ENCODE data around the gene BROX.
"Not testable (repeated sequence)": the region's sequence is repeated elsewhere in the genome, so short reads cannot be mapped to it uniquely, and the experiment has no call there.

Gene BROX

DNA sequence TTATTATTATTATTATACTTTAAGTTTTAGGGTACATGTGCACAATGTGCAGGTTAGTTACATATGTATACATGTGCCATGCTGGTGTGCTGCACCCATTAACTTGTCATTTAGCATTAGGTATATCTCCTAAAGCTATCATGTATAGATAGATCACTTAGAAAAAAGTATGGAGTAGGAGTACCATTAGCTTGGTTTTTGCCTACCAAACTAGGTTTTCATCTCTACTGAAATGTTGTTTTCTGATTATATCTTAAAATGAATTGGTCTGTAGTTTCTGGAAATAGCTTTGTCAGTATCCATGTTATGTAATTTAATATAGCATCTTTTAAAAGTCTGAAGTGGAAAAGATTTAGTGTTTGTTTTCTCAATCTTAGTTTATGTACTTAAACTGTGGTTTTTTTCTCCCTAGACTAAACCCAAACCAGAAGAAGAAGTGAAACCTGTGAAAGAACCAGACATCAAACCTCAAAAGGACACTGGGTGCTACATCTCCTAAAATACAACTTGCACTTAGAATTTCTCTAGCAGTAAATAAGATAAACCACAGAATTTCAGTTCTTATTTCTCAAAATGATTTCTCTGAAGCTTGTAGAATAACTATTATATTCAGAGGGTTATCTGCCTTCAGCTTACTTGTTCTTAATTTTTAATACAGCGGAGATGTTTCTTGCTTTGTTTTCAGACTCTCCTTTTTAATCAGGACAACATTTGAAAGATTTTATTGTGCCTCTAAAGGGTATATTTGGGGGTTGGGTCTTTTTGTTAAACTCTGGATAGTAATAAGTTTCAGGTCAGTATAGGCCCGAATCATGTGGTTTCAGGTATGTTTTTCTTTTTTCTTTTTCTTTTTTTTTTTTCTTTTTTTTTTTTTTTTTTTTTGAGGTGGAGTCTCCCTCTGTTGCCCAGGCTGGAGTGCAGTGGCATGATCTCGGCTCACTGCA lies 20.1 kb downstream of the BROX start:
- no peak for DNase-seq

- no peak for DNase-seq
Observed at GRCh38 chr1:222734740-222735139, 22.4 kb downstream of the BROX start.

GRCh38 chr1:222736470-222736869 lies 24.1 kb downstream of the BROX start:
- DNase-seq: no peak

GRCh38 chr1:222736972-222737371 lies 24.6 kb downstream of the BROX start, which contains the start of gene FAM177B:
Gene FAM177B, plus strand, starts transcription at chr1:222737202. Its CDS starts 9,344 bp downstream, at chr1:222746546.
- no peak for DNase-seq

GRCh38 chr1:222739465-222739864 lies 27.1 kb downstream of the BROX start:
- no peak for DNase-seq

GRCh38 chr1:222739929-222740328 lies 27.6 kb downstream of the BROX start:
- DNase-seq: no peak

GRCh38 chr1:222741630-222742457 lies 29.5 kb downstream of the BROX start:
- not testable (repeated sequence) for DNase-seq

DNA sequence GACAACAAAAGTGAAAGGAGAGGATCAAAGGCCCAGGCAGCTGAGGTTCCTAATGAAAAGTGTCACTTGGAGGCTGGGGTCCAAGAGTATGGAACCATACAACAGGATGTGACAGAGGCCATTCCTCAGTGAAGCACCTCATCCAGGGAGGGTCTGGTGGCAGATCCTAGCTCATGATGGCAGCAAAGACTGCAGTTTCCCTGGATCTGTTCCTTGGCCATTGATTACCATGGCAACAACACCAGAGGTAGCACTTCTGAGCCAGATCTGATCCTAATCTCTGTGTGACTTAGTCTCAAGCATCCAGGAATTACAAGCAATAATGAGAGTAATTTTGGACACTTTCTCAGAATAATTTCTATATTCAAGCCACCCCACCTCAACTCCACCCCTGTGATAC lies 37.6 kb downstream of the BROX start:
- DNase-seq: no peak

- no peak for DNase-seq
Observed at GRCh38 chr1:222750651-222751050, 38.3 kb downstream of the BROX start.

DNA sequence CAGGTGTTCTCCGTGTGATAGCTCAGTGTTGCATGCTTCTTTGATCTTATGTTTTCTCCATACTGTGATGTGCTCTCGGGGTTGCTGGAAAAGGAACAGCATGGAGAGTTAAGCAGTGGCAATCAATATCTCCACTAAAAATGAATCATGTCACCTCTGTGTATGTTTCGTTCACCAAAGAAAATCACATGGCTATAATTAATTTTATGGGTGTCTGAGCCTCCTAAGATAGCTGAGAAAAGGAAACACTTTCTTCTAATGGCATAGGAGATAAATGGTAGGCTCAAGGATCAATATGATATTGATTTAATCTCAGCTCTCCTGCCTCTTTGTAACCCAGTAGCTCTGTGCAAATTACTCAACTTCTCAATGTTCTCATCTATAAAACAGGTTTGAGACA lies 38.9 kb downstream of the BROX start:
- DNase-seq: no peak

DNA sequence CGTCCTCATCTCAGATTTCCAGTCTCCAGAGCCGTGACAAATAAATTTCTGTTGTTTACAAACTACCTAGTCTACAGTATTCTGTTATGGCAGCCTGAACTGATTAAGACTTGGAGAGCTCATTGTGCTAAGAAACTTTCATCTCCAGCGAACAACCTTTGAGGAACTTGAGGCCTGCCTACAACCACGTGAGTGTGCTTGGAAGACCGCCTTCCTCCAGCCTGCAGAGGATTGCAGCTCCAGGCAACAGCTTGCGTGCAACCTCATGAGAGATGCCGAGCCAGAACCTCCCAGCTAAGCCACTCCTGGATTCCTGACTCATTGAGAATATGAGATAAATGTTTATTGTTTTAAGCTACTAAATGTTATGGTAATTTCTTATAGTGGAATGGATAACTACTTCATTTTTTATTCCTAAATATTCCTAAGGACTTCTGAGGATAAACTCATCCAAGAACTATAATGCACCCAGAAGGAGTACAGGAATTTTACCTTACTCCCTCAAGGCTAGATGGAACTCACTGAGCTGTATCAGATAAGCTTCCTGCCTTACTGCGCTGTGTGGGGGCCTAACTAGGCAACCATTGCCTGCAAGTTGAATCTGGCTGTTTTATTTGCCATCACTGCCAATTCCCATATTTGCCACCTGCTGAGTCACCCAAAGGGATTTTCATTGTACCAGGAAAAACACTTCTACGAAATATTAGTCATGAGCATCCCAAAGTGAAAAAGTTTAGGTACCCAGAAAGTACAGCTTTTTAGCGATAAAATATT lies 42.2 kb downstream of the BROX start:
- DNase-seq: peak; percentile 82

DNA sequence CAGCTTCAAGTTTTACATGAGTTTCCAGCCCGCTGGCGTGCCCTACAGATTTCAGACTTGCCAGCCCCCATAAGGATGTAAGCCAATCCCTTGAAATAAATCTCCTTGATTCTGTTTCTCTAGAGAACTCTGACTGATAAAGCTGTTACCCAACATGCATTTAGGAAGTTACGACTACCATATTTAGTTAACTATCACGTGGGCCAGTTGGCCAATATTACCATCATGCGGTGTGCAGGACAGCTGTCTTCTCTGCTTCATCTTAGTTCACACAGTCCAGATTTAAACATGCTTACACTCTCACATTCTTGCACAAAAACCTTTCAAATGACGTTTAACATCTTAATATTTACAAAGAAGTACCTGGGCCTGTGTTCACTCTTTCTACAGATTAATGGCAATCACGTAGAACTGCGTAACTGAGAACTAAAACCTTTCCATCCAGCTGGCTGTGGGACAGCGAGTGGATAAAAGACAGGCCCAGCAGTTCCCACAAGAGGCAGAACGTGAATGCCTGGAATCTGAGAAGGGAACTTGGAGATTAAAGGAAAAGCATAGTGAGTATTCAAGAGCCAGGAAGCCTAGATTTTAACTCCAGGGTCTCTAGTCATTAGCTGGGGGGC lies 45.4 kb downstream of the BROX start:
- no peak for DNase-seq

DNA sequence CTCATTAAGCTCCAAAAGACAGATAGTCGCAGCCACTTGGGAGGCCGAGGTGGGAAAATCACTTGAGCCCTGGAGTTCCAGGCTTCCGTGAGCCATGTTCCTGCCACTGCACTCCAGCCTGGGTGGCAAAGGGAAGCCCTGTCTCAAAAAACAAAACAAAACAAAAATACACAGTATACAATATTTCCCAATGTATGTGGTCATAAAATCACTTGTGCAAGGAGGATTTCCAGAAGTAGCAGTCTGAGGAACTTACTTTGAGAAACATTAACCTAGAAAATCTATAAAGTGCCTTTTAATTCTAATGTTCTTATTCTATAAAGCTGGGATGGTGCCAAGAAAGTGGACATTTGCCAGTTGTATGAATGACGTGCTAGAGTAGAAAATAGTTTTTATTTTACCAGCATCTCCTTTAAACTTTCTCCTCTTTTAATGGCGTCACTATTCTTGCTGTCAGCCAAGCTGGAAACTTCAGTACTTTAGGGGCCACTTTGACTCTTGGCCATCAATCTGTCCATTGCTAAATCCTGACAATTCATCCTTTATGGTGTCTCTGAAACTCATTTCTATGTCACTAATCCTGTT lies 47.2 kb downstream of the BROX start:
- DNase-seq: no peak

GRCh38 chr1:222761083-222761482 lies 48.7 kb downstream of the BROX start:
- DNase-seq: no peak

DNA sequence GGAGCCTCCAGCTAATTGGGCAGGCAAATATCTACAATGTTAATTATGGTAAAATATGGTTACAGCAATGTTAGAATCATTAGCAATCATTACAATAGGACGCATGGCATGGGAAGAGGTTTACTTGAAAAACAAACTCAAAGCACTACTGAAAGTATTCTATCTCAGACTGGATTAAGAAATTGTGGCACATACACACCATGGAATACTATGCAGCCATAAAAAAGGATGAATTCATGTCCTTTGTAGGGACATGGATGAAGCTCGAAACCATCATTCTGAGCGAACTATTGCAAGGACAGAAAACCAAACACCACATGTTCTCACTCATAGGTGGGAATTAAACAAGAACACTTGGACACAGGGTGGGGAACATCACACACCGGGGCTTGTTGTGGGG lies 49.8 kb downstream of the BROX start:
- not testable (repeated sequence) for DNase-seq

- no peak for DNase-seq
Observed at GRCh38 chr1:222767152-222767571, 54.8 kb downstream of the BROX start.

- DNase-seq: no peak
Observed at GRCh38 chr1:222768592-222768991, 56.2 kb downstream of the BROX start.

GRCh38 chr1:222769181-222769580 lies 56.8 kb downstream of the BROX start:
- no peak for DNase-seq

DNA sequence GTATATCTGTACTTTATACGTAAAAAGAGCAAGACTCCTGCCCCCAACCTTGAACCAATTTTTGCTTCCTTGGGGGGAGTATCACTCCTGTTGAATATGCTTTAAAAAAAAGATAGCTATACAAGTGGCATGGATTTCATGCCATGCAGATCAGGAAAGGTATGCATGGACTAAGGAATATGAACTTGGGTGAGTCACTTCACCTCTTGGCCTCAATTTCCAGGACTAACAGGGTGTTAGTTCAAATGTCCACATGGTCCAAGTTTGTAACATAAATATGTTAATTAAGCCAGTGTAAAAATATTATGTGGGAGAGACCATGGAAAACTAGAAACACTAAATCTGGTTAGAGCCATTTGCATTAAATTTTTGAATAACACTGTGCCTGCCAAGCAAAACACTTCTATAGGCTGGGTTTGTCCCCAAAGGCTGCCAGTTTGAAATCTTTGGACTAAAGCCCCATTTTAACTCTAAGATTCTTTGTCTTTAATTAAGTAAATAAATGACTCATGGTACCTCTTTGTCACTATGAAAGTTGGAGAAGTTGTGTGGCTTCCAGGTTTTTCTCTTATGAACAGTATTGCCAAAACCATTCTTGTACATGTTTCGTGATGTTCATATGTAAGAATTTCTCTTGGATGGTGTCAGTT lies 57.7 kb downstream of the BROX start:
- DNase-seq: no peak

- no peak for DNase-seq
Observed at GRCh38 chr1:222772996-222773379, 60.6 kb downstream of the BROX start.

GRCh38 chr1:222777463-222777862 lies 65.1 kb downstream of the BROX start:
- no peak for DNase-seq

GRCh38 chr1:222777977-222778376 lies 65.6 kb downstream of the BROX start:
- no peak for DNase-seq

Measured in fibroblast of skin of right quadriceps (primary cell).